Stimulated activated CD8-positive, alpha-beta memory T cell treated with anti-CD3 and anti-CD28 coated beads, Interleukin-7, amount 100 ng/mL, for 1 hour (primary cell): ENCODE results near the gene KCTD11.
"Not testable (repeated sequence)": the region's sequence is repeated elsewhere in the genome, so short reads cannot be mapped to it uniquely, and the experiment has no call there.

Source experiments
- DNase-seq, 2 donors: peaks; one replicate each; pipeline ENCODE4 v3.0.0-alpha.2; 2020; ENCODE audit warnings: low read depth in 2 of 2

Gene KCTD11

DNA sequence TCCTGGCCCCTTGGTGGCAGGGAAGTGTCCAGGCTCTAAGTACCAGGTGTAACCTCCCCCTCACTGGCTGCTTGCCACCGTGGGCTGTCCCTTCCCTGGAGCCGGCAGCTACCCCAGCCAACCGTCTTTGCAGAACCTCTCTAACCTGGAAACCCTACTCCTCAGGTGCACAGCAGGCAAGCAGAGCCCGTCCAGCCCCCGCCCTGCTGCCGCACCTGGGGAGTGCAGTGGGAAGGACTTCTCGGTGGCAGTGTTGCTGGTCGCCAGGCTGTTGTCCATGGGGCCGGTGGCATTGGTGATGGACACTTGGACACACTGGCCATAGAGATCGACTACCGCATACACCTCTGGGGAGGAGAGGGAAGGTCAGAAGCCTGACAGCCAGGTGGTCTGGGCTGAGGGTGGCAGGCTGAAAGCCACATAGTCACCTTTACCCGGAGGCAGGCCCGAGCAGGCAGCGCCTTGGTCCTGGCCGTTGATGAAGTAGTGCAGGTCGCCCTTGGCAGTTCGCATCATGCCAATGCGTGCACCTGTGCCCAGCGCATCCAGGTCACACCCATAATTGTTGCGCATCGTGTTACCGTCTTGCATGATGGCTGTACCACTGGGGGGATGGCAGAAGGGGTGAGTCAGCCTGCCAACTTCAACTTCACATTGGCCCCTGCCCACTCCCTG lies 29.3 kb upstream of the KCTD11 start:
- no peak for DNase-seq

DNA sequence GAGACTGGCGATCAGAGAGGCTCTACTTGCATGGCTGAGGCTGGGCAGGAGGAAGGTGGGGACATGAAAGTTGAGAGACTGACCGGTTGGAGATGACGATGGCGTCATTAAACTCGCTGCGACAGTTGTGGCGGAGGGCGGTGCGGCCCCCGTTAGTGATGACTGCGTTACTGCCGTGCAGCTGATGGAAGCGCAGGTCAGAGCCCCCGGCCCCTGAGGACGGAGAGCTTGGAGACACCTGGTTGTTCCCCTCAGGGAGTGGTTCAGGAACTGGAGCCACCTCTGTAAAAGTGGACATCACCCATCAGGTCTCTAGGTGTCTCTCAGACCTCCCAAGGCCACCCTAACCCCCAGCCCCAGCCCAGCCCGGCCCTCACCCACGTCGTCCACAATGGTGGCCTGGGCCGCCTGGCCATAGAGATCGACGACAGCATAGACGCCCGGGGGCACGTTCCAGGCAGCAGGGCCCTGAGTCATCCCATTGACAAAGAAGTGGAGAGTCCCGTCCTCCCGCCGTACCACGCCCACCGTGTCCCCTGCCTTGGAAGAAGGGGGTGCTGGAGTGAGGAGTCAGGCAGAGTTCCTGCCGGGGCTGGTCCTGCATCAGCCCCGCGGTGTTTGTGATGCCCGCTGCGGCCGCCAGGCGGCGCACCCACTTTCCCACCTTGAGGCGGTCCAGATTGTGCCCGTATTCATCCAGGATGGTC lies 28.1 kb upstream of the KCTD11 start:
- DNase-seq = peak in 1 of 2 donors; percentile 56

DNA sequence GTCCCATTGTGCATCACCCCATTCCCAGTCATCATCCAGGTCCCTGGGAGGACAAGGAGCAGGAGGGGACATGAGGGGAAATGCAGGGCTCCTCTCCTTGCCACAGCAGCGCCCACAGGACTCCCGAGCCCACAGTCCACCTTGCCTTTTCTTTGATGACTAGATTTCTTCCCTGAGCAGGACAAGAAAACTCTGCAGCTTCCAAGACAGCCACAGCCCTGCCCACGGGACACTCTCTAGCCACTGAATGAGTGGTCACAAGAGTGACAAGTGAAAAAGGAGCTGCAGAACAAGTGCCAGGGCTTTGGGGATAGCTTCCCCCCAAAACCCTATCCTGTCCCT lies 27.6 kb upstream of the KCTD11 start:
- DNase-seq = no peak

DNA sequence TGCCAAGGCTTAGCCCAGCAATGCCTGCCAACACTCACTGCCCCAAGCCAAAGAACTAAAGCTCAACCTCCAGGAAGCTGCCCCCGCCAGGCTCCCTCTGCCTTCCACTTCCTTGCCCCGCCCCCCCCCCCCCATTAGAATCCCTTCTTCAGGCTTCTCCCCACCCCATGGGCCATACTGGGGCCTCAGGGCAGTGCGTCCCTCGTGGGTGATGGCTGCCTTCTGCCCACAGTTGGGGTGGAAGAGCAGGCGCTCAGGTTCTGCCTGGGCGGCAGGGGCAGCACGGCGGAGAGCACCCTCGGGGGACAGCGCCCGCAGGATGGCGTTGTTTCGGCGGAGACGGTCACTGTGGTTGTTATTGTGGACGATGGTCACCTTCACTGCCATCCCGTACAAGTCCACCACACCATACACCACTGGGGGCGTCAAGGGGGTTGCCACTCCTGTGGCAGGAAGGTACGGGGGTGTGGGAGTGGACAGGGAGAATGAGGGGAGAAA lies 26.9 kb upstream of the KCTD11 start:
- no peak for DNase-seq

DNA sequence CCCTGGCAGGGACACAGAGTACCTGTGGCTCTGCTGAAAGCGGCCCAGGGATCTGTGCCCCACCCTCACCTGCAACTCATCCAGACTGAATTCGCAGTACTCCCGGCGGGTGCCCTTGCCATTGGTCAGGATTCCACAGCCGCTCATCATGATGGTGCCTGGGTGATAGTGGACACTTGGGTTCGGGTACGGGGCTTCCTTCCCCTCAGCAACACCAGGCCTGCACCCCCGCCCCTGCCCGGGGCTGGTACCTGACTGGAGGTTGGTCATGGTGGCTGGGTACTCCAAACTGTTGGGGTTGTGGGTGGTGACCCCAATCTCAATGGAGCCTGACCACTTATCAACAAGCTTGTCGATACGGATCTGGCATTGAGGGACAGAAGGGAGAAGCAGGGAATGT lies 25.8 kb upstream of the KCTD11 start:
- DNase-seq = no peak

DNA sequence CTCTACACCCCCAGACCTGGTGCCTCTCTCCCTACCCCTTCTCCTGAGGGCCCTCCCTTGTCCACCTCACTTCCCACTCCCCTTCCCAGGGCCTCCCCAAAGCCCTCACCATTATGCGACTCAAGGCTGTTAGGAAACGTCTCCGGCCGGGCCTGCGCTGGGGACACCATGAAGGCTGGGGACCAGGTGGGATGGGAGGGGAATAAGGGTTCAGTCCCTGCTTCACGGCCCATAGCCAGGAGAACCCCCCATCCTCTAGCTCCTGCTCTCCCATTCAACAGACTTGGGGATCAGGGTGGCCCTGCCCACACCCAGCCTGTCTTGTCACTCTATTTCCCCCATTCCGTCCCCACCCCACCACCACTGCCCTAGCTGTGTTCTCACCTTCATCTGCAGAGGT lies 24.9 kb upstream of the KCTD11 start:
- no peak for DNase-seq

DNA sequence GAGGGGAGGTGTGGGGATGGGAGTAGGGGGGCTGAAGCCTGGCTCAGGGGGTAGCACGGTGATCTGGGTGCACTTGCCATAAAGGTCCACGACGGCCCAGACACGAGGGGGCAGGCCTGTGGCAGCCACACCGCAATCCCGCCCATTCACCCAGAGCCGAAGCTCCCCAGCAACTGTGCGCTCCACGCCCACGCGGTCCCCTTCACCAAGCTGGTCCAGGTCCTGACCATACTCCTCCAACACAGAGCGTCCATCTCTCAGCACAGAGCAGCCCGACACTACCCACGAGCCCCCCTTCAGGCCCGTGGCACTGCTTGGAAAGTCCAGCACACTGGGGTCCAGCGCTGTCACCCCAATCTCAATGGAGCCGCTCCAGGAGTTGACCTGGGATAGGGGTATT lies 24.5 kb upstream of the KCTD11 start:
- no peak for DNase-seq

DNA sequence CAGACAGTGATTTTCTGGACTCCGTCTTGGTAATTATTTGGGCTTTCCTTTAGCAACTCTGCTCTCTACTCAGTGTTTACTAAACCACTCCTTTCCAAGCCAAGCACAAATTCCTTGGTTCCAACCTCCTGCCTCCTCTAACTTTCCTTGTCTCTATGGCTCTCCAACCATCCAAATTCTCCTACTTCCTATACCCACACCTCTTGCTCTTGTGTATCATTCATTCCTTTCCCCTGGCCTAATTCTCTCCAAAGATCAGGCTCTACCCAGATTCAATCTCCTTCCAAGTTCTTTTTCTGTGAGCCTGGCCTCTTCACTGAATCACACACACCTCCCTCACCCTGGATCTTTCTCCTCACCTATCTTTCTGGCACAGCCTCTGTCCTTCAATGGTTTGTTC lies 24.0 kb upstream of the KCTD11 start:
- no peak for DNase-seq

DNA sequence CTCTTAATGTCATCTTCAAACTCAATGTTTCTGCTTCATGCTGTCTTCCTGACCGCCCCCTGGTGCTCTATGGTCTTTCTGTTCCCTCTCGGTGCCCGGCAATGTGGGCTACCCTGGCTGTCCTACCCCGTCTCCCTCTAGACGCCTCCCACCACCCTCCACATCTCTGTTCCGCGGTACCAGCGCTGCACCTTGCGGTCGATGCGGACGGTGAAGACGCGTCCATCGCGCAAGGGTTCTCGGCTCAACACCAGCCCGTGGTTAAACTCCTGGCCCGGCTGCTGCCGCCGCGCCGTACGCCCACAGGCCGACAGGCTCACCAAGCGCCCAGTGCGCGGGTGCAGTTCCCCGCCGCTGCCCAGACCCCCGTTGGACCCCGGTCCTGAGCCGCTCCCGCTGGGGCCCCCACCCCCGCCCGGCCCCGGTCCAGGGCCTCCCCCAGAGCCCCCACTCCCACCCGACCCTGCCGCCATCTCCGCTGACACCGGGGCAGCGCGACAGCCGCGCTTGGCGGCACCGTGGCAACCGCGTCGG lies 23.1 kb upstream of the KCTD11 start, which contains the start of gene NEURL4:
TSS of gene NEURL4 (minus strand) at position 496 of the 534 bp plus-strand sequence. CDS start at position 473, 23 bp downstream.
- no peak for DNase-seq

DNA sequence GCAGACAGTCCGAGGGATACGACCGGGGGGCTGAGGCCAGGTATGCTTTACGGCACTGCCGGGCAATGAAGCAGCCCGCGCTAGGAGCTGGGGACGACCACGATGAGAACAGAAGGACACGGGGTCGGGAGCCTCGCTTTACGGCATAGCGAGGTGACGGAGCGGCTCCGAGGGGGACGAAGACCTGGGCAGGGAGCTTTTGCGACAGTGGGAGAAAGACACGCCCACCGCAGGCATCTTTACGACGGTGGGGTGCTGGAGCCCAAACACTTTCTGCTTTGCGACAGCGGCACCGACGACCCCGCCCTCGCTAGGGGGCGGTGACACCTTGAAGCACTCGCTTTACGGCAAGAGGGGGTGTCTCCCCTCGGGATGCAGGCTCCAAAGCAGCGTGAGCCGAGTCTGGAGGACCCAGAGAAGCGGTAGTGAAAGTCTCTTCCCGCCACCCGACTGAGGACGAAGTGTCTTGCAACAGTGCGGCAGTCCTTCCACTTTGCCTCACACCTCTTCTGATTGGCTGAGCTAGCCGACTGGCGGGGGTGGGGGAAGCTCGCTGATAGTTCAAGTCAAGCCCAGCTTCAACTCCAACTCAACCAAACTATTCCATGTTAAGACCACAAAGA lies 22.5 kb upstream of the KCTD11 start:
- peak; percentile 91 for DNase-seq

DNA sequence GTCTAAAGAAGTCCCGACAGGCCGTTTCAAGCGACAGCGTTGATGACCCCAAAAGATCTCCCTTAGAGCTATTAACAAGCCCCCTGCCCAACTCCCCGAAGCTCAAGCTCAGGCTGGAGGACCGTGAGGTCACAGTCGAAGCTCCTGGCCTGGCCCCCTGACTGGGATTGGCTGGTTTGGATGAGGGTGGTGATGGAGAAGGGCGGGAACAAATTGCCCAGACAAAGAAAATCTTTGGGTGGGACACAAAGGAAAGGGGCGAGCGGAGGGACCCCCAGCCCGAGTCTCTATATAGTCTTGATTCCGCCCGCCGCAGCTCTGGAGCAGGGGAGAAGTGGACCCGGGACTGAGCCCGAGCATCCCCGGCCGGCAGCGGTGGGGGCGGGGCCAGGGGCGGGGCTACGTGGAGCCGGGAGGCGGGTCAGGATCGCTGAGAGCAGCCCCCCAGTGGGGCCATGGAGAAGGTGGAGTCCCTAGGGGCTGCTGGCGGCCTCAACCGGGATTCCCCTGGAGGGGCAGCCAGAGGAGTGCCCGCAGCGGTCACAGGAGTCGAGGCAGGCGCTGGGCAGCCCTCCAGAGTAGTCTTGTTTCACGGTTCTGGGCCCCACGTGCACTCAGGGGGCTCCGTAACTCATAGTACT lies 21.8 kb upstream of the KCTD11 start:
- peak in 1 of 2 donors; percentile 55 for DNase-seq

DNA sequence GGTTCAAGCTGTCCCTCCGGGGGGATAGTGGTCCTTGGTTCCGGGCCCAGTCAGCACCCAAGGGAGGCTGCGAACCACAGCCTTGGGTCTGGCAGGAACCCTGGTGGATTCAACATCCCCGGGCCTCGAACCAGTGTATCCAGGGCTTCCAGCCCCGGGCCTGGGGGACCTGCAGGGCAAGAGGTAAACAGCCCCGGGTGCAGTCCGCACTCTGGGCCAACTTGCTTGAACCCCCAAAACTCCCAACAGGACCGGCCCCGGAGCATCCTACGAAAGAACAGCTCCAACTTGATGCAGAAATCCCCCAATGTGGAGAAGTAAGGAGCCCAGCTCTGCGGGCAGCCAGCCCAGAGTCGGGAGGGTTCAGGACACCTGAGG lies 21.3 kb upstream of the KCTD11 start:
- no peak for DNase-seq

DNA sequence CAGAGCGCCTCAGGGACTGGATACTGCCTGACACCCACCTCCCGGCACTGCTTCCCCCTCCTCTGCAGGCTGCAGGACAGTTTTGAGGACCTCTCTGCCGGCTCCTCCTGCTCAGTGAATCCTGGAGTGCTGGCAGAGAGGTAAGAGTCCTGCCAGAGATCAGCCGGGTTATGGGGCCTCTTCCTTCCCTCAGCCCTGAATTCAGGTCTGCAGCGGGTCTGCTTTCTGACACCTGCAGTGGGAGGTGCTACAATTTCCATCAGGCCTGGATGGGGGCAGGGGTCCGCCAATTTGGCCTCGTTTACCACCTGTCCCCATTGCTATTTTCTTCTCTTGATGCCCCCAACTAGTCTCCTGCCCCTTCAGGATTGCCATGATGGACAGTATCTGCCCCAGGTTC lies 19.9 kb upstream of the KCTD11 start:
- no peak for DNase-seq

DNA sequence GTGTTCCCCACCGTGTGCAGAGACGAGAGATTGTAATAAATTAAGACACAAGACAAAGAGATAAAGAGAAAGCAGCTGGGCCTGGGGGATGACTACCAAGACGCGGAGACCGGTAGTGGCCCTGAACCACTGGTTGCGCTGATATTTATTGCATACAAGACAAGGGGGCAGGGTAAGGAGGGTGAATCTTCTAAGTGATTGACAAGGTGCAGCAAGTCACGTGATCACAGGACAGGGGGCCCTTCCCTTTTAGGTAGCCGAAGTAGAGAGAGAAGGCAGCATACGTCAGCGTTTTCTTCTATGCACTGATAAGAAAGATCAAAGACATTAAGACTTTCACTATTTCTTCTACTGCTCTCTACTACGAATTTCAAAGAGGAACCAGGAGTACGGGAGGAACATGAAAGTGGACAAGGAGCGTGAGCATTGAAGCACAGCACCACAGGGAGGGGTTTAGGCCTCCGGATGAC lies 19.3 kb upstream of the KCTD11 start:
- DNase-seq = not testable (repeated sequence)

DNA sequence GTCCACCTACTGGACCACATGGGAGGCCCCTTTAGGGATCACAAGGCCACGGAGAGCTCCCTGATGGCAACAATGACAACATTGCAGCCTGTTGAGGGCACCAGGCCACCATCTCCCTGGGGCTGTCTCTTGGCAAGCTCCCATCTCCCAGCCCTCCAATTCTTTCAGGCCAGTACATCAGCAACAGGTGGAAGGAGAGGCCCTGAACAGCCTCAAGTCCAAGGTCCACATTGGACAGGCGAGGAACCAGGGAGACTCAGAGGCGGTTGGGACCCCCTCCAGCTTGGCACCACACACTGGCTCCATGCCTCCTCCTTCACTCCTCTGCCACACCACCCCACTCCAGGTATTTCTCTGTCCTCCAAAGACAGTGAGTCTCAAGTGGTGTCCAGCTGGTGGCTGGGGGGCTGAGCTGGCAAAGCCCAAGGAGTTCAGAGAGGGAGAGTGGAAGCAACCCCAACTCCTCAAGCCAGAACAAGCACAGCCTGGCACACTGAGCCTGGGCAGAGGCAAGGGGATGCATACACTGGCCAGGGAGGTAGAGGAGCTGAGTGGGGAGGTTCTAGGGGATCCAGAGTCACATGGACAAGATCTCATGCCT lies 16.9 kb upstream of the KCTD11 start:
- DNase-seq = no peak

DNA sequence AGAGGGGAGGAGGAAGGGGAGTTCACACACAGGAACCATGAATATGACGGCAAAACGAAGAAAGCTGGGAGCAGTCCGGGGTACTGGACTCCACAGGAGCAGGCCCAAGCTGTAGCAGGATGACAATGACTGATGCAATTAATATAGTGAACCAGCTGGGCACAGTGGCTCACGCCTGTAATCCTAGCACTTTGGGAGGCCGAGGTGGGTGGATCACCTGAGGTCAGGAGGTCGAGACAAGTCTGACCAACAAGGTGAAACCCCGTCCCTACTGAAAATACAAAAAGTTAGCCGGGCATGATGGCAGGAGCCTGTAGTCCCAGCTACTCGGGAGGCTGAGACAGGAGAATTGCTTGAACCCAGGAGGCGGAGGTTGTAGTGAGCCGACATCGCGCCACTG lies 16.2 kb upstream of the KCTD11 start:
- not testable (repeated sequence) for DNase-seq

DNA sequence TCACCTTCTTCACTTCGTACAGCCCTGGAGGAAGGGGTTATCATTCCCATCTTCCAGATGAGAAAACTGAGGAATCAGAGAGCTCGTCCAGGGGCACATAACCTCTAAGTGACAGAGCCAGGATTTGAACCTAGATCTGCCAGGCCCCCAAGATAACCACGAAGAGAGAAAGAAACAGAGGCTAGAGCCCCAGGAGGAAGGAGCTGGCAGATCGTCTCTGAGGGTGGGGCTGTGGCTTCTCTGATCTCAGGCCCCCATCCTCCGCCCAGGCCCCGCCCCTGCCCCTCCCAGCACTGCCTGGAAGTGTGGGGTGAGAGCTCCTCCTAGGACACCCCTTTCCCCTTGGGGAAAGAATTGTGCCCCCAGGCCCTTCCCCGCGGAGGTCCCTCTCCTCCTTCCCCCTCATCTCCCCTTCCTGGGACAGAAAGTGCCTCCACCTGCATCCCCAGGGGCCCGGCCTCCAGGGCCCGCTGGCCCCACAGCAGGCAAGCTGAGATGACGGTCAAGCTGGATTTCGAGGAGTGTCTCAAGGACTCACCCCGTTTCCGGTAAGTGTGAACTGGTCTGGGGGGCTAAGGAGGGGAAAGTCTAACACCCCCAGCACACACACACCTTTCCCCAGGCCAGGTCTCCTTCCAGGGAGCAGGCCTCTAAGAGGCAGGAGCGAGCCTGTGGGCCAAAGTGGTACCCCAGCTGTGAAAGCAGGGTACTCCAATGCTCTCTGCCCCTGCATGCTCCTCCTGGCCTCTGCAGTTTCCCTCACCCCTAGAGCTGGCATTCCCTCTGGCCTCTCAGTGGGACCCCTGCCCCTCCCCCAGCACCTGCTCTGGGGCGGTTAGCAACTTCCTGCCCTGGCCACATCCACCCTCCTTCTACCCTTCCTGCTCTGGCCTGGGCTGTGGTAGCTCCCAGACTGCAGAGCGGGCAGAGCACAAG lies 15.5 kb upstream of the KCTD11 start, which contains the start of gene ACAP1:
TSS of gene ACAP1 (plus strand) at position 290 of the 936 bp plus-strand sequence. CDS start at position 496, 206 bp downstream.
- DNase-seq = peak; percentile 66 to 77

DNA sequence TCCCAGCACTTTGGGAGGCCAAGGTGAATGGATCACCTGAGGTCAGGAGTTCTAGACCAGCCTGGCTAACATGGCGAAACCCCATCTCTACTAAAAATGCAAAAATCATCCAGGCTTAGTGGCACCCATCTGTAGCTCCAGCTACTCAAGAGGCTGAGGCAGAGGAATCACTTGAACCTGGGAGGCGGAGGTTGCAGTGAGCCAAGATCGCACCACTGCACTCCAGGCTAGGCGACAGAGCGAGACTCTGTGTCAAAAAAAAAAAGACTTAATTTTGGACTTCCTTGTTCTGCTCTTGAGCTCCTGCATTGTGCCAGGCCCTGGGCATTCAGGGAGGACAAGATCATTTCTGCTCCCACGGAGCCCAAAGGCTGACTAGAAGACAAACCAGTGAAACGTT lies 14.4 kb upstream of the KCTD11 start:
- DNase-seq = not testable (repeated sequence)

DNA sequence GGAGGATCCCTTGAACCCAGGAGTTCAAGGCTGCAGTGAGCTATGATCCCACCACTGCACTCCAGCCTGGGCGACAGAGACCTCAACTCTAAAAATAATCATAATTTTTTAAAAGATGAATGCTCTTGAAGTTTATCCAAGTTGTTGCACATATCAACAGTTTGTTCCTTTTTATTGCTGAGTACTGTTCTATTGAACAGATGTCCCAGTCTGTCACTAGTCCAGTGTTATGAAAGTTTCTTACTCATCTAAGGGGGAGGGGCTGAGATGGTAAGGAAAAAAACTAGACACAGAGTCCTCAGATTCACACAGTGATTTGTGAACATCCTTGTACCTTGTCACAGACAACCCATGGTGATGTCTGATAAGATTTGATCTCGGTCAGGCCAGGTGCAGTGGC lies 11.8 kb upstream of the KCTD11 start:
- DNase-seq = no peak

DNA sequence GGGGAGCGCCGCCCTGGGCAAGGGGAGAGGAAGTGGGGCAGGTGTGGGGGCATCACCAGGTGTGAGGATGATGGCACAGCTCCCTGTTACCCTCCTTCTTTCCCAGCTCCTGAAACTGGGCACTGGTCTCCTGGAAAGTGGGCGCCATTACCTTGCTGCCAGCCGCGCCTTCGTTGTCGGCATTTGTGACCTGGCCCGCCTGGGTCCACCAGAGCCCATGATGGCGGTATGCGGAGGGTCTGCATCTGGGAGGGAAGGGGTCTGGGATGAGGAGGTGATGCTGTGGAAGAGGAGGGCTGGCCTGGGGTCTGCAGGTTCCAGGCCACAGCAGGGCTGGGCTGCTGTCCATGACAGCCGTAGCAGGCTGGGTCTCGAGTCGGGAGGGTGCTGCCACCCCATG lies 10.1 kb upstream of the KCTD11 start:
- no peak for DNase-seq
